HT1080 (cell line): ENCODE results near the gene PDE8B. TPM values are rescaled to one million over a fixed set of nuclear protein-coding genes. Genes with fewer than 3 reads are reported as not detected.
A peak's percentile ranks its signal among the peaks of the same experiment; 100 is the strongest.
"Not testable (repeated sequence)": the region's sequence is repeated elsewhere in the genome, so short reads cannot be mapped to it uniquely, and the experiment has no call there.

Experiments
- DNase-seq: peaks from one replicate; pipeline ENCODE4 v3.0.0-alpha.2; 2015; ENCODE audit warnings: low read depth
- total RNA-seq: library from RNA; depleted of rRNA; stranded (reverse); fragments of >200 nt; shearing (Covaris generic); gene quantifications from 2 replicates; pipeline ENCODE4 v1.2.3, GENCODE V29; 2014; rRNA removed

The PDE8B gene
- total RNA-seq, 1 experiment from 2014 or later, result 0.82 TPM

GRCh38 chr5:77437194-77437593 lies 226.7 kb downstream of the PDE8B start:
- peak; percentile 14 for DNase-seq

GRCh38 chr5:77438071-77438470 lies 227.6 kb downstream of the PDE8B start:
- DNase-seq, result no peak

- DNase-seq, result no peak
These were observed 233.2 kb downstream of the PDE8B start for GRCh38 chr5:77443670-77444069.

GRCh38 chr5:77444356-77444755 lies 233.9 kb downstream of the PDE8B start:
- DNase-seq, result no peak

- DNase-seq, result no peak
These were observed 238.4 kb downstream of the PDE8B start for GRCh38 chr5:77448831-77449230.

DNA sequence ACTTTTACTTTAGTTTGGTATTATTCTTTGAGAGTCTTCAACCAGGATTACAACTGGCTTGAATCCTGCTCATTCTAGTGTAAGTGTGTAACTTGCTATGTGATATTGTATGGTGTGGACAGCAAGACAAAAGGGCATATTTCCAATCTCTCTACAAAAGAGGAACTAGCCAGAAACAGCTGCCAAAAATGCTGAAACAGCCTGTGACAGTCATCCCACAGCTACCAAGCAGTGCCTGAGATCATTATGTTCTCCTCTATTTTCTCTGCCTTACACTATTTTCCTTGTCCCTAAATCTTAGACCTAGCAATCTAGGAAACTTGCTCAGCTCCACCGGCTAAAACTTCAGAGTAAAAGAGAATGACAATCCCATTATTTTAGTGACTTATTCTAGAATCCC lies 238.8 kb downstream of the PDE8B start:
- DNase-seq, result no peak

GRCh38 chr5:77449981-77450380 lies 239.5 kb downstream of the PDE8B start:
- no peak for DNase-seq

DNA sequence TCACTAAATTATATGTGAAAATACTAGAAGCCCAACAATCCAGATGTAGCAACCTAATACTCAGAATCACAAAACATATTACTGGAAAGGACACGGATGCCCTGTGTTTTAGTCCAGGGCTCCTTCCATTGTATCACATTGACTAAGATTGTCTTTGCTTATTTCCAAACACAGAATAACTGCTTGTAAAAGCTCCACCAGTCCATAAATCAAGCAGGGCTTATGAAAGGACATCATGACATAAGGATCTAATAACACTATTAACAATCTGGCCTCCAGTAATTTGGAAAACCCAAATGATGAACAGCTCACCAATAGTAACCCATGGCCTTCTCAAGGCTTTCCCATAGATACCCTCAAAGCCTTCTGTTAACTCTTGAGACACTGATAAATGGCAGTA lies 241.9 kb downstream of the PDE8B start:
- no peak for DNase-seq

DNA sequence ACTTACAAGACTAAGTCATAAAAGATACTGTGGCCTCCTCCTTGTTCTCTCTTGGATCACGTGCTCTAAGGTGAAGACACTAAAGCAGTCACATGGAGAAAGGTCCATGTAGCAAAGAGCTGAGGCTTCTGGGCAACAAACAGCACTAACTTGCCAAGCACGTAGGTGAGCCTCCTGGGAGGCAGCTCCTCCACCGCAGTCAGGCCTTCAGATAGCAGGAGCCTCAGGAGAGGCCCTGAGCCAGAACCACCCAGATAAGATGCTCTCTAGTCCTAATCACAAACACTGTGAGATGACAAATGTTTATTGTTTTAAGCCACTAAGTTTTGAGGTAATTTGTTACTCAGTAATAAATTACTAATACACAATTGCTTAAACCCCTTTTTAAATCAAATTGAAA lies 243.6 kb downstream of the PDE8B start:
- DNase-seq, result no peak

DNA sequence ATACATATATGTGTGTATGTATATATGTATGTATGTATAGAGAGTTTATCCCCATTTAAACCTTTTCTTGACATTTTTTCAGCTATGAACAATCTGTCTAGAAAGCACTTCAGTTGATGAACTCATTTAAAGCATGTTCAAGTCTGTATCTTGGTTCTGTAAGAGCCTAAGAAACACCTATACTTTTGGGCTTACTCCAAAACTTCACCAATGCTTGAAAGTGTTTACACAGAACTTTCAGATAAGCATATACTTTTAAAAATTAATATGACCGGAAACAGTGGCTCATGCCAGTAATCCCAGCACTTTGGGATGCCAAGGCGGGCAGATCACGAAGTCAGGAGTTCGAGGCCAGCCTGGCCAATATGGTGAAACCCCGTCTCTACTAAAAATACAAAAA lies 250.8 kb downstream of the PDE8B start:
- DNase-seq, result no peak

- no peak for DNase-seq
These were observed 253.4 kb downstream of the PDE8B start for GRCh38 chr5:77463905-77464304.

- DNase-seq, result not testable (repeated sequence)
These were observed 258.4 kb downstream of the PDE8B start for GRCh38 chr5:77468875-77469274.

DNA sequence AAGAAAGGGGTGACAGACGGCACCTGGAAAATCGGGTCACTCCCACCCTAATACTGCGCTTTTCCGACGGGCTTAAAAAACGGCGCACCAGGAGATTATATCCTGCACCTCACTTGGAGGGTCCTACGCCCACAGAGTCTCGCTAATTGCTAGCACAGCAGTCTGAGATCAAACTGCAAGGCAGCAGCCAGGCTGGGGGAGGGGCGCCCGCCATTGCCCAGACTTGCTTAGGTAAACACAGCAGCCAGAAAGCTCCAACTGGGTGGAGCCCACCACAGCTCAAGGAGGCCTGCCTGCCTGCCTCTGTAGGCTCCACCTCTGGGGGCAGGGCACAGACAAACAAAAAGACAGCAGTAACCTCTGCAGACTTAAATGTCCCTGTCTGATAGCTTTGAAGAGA lies 264.6 kb downstream of the PDE8B start:
- not testable (repeated sequence) for DNase-seq

Other genes starting within 250 kb of the PDE8B start
- 24.4 and 25.2 TPM in 2 replicates for gene AGGF1, start 180.3 kb upstream of the PDE8B start, total RNA-seq
- gene ZBED3, start 123.4 kb upstream of the PDE8B start, total RNA-seq, result 0.60 and 0.76 TPM in 2 replicates